Tibial nerve (tissue), 3 donors: Measurements from ENCODE around the gene EXOC3L1.
A peak's percentile ranks its signal among the peaks of the same experiment; 100 is the strongest.

Experiments used
- POLR2A ChIP-seq, 2 donors: fragments of 450-650 bp; IDR thresholded peaks; one replicate each; pipeline ENCODE4 v1.6.1; 2017; ENCODE audit warnings: antibody characterized with exemption in 2 of 2, mild to moderate bottlenecking in 2 of 2, moderate library complexity in 2 of 2
- TF ChIP-seq, protein P1 (sequence below), 5 experiments: fragments of 200-600 bp in 3 of 5; fragments of 450-650 bp in 2 of 5; sonication (generic) in 3 of 5; IDR thresholded peaks; one replicate each; pipeline ENCODE4 v1.5.1; 2016 to 2019; ENCODE audit warnings: antibody characterized with exemption in 5 of 5, mild to moderate bottlenecking in 3 of 5, moderate library complexity in 2 of 5

DNA sequence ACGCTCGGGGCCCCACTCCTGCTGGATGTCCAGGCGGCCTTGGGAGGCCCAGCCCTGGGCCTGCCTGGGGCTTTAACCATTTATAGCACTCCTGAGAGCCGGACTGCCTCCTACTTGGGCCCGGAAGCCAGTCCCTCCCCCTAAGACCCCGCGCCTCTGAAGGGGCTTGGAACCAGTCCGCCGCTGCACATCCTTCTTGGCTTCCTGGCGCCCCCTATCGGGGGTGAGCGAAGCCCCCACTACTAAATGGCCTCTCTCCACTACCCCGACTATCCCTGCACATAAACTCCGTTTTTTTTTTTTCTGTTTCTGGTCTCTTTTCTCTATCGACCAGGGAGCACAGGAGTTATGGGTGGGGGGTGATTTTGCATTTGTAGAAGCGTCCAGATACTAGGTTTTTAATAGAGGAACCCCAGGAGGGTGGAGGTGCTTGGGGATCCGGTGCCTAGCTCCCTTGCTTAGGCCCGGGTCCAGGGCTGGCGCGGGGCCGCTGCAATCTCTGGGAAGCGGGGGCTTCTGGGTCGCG lies 20.2 kb downstream of the EXOC3L1 start:
- no peak for TF ChIP-seq POLR2A (IDR thresholded peaks at IDR 0.05)
- TF ChIP-seq, protein P1, sequence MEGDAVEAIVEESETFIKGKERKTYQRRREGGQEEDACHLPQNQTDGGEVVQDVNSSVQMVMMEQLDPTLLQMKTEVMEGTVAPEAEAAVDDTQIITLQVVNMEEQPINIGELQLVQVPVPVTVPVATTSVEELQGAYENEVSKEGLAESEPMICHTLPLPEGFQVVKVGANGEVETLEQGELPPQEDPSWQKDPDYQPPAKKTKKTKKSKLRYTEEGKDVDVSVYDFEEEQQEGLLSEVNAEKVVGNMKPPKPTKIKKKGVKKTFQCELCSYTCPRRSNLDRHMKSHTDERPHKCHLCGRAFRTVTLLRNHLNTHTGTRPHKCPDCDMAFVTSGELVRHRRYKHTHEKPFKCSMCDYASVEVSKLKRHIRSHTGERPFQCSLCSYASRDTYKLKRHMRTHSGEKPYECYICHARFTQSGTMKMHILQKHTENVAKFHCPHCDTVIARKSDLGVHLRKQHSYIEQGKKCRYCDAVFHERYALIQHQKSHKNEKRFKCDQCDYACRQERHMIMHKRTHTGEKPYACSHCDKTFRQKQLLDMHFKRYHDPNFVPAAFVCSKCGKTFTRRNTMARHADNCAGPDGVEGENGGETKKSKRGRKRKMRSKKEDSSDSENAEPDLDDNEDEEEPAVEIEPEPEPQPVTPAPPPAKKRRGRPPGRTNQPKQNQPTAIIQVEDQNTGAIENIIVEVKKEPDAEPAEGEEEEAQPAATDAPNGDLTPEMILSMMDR (IDR thresholded peaks at IDR 0.05) = peak in 4 of 5 experiments; percentile 23 to 44 (median 34)
